GM23338 (cell line): ENCODE measurements around the gene RAB5B.

Experiments used
- CREB1 ChIP-seq: fragments of 250-450 bp; sonication (Bioruptor Pico); IDR thresholded peaks from 2 replicates; pipeline ENCODE4 v1.5.0; 2020; ENCODE audit warnings: low read depth, mild to moderate bottlenecking, moderate library complexity
- CTCF ChIP-seq, 2 experiments: fragments of 200-600 bp in 1 of 2; sonication (generic) in 1 of 2; conservative IDR thresholded peaks; 2 replicates each; pipeline versions ENCODE4 v1.5.1 to v1.6.1; 2016 to 2017; ENCODE audit warnings: antibody characterized with exemption in 2 of 2, low read depth in 2 of 2, mild to moderate bottlenecking in 2 of 2, moderate library complexity in 1 of 2
- ETS1 ChIP-seq: IDR thresholded peaks from 2 replicates; pipeline ENCODE4 v1.6.1; 2016; ENCODE audit warnings: antibody characterized with exemption
- EZH2 ChIP-seq: fragments of 200-600 bp; sonication (generic); IDR thresholded peaks from one replicate; pipeline ENCODE4 v1.8.0; 2017; ENCODE audit warnings: antibody characterized with exemption, mild to moderate bottlenecking, low read depth; ENCODE audit not compliant: unreplicated experiment
- EZH2phosphoT487 ChIP-seq: fragments of 200-600 bp; sonication (generic); IDR thresholded peaks from one replicate; pipeline ENCODE4 v1.8.1; 2018; ENCODE audit warnings: antibody characterized with exemption; ENCODE audit not compliant: unreplicated experiment
- POLR2AphosphoS5 ChIP-seq: IDR thresholded peaks from 2 replicates; pipeline ENCODE4 v1.6.1; 2016; ENCODE audit warnings: antibody characterized with exemption, low read depth
- REST ChIP-seq: IDR thresholded peaks from one replicate; pipeline ENCODE4 v1.6.1; 2018; ENCODE audit warnings: antibody characterized with exemption; ENCODE audit not compliant: unreplicated experiment
- STAT1 ChIP-seq: IDR thresholded peaks from one replicate; pipeline ENCODE4 v1.6.1; 2016; ENCODE audit warnings: antibody characterized with exemption; ENCODE audit not compliant: unreplicated experiment
- ZNF331 ChIP-seq: fragments of 250-450 bp; sonication (Bioruptor Pico); IDR thresholded peaks from 2 replicates; pipeline ENCODE4 v1.5.0; 2020; ENCODE audit warnings: low read depth, mild to moderate bottlenecking, moderate library complexity

- TF ChIP-seq CTCF (conservative IDR thresholded peaks at IDR 0.05; ENCODE audit: low read depth in 2 of 2) (no peak), EZH2 (no peak), ZNF331 (no peak), REST (no peak), EZH2phosphoT487 (no peak), POLR2AphosphoS5 (no peak), CREB1 (CRISPR knock-in tag) (no peak), ETS1 (no peak), STAT1 (no peak)
Observed at GRCh38 chr12:55969356-55969755, 4.5 kb upstream of the RAB5B start.
